HG03280 (cell line): Measurements from ENCODE around the gene TYRO3.

ENCODE experiments used
- ATAC-seq: cut with Tn5 transposase; IDR thresholded peaks from one replicate; pipeline ENCODE4 v1.9.1; 2021; ENCODE audit warnings: mild to moderate bottlenecking, moderate library complexity; ENCODE audit not compliant: unreplicated experiment

The TYRO3 gene

DNA sequence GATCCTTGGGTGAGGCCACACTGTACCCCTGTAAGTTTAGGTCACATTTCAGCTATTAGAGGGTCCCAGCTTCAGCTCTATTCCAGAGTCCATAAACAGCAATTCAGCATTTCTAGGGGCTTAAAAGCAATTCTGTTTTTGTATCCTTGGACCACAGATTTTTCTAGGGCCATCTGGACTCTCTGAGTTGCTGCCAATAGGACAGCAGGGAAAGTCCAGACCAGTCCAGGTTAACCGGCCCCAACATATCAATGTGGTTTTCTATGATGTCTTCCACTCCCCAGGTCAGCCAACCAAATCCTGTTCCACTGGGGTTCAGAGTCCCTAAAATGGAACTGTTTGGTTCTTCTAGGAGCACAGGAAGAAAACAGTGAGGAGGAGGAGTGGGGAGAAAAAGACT, 40.0 kb downstream of the TYRO3 start:
- ATAC-seq, result no peak

DNA sequence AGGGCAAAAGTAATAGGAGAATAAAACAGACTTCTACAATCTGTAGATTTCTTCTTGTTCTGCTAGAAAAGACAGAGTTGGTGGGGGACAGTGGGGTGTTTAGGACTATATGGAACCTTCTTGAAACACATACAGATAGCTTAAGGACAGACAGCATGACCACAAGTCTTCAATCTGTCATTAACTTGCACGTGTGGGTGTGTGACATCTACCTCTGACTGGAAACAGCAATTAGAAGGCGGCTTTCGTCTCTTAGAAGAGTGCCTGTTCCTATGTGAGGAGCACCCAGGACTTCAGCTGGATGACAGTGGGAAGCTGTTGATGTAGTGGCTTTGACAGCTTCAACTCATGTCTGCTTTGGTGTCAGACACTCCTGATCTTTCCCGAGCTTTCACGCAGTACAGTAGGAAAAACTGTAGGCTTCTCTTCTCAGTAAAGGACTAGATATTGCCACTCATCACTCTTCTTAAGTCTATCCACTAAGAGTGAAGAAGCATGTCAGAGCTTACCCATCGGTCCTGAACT, 44.5 kb downstream of the TYRO3 start:
- no peak for ATAC-seq

DNA sequence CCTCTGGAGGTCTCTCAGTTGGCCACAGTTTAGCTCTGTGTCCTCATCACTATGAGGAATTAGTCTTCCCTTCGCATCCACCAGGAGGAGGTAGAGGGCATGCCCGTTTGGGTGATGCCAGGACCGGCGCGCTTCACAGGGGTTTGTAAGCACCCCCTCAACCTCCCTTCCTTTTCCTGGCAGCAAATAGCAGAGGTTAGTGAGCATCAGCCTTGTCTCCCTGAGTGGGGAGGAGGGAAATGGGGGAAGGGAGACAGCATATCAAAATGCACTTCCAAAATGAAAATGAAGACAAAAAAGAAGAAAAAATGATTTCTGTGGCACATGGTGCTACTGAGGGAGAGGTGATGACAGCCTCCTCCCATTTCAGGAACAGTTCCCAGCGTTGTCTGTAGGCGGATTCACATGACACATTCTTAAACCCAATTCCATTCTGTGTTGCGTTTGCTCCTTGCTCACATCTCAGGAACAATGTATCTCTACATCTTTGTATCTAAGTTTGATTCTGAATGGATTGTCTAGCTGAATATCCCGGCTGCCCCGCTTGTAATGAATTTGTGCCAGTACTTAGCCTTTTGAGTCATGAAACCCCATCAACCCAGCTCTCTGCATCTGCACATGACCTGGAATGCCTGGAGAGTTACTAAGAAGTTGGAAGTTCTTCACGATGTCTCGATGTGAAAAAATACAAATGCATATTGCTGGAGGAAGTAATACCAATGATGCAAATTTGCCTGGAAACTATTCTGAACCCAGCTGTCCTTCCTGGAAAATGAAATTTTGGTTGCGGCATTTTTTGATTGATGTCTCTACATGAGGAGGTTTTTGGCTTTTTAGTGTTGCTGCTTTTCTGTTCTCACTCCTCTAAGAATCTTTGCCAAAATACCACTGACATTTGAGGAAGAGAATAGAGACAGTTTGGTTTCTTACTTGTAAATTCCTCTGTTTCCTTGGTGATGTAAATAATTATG, 45.2 kb downstream of the TYRO3 start:
- ATAC-seq, result no peak

DNA sequence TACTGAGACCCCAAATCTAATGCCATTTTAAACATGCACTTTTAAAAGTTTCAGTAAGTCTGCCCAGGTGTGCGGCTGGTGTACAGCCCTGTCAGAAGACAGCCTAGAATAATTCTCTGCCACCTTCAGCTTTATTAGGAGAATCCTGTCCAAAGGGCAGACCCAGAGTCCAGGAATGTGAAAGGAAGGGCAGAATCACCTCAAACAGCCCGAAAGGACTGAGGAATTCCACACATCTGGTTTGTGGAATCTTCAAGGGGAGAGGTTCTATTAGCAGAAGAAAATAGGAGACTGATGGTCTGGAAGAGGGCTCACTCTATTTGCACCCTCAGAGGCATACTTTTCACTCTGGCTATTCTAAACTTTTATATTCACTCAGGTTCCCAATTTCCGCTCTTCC, 46.6 kb downstream of the TYRO3 start:
- ATAC-seq, result no peak

DNA sequence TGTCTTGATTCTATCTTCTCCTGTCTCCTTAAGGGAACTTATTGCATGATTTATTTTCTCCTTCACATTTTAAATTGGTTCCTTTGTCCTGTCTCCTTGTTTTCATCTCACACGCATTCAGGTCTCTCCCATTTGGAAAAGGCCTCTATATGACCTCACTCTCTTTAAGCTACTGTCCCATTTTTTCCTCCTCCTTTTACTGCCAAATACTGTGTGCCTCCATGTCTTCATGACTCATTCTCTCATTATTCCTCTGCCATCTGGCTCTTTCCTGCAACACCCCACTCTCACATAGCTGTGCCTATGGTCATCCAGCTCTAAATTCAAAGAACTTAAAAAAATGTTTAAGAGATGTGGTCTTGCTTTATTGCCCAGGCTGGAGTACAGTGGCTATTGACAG, 48.0 kb downstream of the TYRO3 start:
- no peak for ATAC-seq

DNA sequence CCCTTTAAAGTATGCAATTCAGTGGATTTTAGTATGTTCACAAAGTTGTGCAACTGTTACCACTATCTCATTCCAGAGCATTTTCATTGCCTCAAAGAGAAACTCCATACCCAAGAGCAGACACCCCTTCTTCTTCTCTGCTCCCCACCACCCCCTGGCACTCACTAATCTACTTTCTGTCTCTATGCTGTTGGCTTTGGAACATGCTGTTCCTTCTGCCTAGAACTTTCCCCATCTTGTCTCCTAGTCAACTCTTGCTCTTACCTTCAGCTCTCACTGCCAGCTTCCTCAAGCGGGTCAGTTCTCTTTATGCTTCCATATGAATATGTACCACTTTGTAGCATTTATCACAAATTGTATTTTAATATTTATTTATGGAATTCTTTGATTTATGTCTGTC, 50.1 kb downstream of the TYRO3 start:
- no peak for ATAC-seq

DNA sequence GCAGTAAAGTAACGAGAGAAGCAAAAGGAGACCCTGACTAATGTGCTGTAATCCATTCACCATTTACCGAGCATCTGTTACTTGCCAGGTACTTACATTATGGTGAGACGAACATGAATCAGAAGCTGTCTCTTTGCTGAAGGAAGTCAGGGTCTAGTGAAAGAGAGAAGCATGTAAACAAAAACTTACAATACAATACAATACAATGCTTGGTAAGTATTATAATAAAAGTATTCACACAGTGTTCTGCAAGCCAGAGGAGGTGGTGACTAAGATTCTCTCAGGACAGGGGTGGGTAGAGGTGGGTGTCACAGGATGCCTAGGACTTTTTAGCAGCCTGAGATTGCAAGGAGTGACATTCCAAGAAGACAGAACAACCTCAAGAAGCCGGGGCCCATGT, 51.0 kb downstream of the TYRO3 start:
- ATAC-seq, result no peak

DNA sequence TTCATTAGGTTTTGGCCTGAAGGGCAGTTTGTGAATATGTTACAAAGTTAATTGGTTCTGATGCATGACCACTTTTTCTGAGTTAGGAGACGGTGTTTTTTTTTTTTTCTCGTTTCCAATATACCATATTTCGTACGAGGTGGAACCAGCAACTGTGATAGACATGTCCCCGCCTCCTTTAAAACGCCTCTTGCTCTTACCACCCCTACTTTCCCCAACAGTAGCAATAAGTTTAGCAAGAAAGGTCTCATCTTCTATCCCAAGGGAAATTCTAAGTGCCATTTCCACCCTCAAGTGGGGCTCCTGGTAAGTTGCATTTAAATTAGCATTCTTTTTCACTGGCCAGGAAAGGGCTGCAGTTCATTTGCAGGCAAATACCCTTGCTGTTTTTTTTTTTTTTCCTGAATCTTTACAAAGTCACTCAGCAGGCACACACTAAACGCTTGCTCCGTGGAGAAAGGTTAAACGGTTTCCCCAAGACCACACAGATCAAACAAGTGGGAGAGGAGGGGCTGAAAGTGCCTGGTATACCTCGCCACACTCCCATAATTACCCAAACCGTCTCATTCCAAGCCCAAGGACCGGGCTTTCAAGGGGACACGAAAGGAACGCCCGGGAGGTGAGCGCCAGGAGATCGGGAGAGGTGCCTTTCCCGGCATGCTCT, 61.7 kb downstream of the TYRO3 start:
- ATAC-seq, result no peak

DNA sequence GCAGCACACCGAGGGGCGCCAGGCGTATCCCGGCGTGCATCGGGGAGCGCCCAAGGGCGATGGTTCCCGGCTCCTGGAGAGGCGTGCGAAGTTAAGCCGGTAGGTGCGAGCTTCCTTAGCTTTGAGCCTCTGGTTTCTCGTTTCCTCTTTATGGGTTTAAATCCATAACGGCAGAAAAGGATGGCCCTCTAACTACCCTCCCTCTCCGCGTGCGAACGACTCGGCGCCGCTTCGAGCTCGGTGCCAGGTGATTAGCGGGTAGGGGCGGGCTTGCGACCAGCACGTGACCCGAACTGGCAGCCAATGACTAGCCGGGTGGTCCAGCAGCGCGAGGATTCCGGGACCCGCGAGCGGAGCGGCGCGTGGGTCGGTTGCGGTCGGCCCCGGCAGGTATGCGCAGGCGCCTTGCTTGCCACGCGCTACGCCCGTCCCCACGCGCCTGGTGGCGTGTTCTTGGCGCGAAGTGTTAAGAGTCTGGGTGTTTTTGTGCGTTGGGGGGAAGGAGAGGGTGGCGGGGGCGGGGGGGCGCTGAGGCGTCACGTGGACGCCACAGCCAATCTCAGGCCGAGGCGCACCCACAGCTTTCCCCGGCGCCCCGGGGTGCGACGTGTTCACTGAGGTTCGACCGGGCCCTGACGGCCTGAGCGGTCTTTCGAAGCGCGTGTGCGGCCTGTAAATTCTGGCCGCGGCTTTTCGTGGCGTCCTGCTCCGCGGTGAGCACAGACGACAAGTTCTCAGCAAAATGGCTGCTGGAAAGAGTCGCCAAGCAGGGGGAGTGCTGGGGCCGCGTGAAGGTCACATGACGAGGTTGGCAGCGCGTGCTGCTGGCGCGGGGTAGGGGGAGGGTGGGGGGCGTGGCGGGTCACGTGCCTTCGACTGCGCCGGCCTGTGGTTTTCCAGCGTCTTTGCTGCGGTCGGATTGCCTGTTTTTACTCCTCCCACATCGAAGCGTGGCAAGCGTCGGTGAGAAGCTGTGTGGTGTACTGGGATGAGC, 62.5 kb downstream of the TYRO3 start:
- ATAC-seq, result no peak

DNA sequence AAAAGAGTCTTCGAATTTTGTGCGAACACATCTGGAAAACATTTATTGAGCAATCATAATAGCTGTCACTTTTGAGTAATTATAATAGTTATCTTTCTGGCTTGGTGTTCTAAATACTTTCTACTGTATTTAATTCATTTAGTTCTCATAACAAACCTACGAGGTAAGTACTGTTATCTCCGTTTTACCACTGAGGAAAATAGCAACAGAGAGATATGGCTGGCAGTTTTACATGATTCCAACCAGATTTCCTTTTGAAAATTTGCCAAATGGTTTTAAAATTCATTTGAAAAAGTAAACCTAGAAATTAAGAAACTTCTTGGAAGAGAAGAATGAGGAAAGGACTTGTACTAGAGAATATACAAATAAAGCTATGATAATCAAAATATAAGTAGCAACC, 63.9 kb downstream of the TYRO3 start:
- no peak for ATAC-seq

DNA sequence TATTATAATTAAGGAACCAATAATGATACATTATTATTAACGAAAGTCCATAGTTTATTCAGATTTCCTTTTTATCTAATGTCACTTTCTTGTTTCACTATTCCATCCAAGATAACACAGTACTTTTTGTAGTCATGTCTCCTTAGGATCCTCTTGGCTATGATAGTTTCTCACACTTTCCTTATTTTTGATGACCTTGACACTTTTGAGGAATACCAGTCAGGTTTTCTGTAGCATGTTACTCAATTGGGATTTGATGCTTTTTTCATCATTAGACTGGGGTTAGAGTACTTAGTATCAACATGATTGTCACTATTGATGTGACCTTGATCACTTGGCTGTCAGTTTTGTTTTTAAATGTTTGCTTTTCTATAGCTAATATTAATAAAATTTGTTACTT, 68.2 kb downstream of the TYRO3 start:
- ATAC-seq, result no peak

DNA sequence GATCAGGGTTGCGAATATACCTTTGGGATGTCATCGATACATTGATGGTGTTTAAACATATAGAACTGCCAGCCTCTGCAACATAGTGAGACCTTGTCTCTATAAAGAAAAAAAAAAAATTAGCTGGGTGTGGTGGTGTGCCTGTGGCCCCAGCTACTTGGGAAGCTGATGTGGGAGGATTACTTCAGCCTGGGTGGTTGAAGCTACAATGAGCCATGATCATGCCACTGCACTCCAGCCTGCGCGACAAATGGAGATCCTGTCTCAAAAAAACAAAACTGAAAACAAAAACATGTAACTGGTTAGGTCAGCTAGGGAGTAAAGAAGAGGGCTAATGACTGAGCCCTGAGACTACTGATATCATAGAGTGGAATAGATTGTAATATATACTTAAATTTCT, 70.5 kb downstream of the TYRO3 start:
- no peak for ATAC-seq

DNA sequence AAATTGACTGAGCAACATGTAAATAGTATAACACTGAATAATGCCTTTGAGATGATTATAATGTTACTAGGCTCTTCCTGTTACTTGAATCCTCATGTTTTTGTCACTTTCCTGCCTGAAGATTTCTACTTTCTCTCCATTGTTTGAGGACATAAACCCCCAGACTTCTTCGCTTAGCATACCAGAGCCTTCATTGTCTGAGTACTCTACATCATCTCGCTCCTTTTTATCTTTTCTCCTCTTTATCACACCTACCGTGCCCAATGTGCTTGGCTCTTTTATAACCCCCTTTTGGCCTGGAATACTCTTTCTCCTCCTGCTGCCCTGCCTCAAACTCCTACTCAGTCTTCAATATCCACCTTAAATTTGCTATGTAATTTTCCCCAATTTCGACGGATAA, 70.9 kb downstream of the TYRO3 start:
- ATAC-seq, result no peak

DNA sequence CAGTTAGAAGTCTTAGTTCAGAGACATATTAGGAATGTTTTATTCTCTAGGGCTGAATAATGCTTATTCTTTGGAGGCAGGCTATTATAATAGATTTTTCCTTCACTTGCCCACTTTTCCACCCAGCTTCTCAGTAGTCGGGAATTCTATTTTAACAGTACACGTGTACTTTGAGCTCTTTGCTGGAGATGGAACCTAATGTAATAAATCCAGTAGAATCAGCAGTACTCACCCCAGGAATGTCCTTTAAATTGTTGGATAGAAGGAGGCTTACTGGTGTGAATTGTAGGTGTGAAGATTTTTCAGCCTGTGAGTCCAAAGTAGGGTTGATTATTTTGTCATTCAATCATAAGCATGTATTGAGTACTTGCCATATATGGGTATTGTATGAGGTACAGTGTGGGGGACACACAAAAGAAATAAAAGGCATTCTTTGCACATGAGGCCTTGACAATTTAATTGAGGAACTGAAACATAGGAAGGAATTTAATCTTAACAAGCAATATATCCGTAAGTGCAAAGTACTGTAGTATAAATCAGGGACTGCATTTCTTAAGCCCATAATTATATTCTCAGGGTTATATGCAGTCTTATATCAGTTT, 71.7 kb downstream of the TYRO3 start:
- ATAC-seq, result no peak

DNA sequence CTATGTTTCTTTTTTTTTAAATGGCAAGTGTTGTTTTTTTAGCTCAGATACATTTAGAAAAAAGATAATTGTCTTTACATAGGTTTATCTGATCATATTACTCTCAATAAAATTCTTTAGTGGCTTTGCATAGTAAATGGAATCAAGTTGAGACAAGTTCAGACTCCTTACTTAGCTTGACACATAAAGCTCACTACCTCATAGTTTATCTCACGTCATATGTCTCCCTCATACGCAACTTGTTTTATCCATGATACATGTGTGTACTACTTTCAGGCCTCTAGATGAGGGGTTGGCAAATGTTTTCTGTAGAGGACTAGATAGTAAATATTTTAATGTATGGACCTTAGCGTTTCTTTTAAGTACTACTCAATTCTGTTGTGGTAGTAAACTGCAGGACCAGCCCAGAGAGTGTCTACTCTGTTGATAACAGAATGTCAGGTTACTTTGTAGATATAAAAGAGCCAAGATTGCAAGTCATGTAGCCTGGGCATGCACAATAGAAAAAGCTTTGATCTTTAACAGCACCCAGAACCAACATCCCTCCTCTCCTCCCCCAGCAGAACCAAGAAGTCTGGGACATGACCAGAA, 73.0 kb downstream of the TYRO3 start:
- no peak for ATAC-seq
